Naive thymus-derived CD4-positive, alpha-beta T cell (primary cell): Measurements from ENCODE around the gene GTF3C4. TPM values are rescaled to one million over a fixed set of nuclear protein-coding genes. Genes with fewer than 3 reads are reported as not detected.

Source experiments
- ATAC-seq: fragments of 150-1000 bp; cut with Tn5 transposase; 2 replicates; pipeline ENCODE4 v1.10.0; 2021; ENCODE audit warnings: mild to moderate bottlenecking, moderate library complexity
- CTCF ChIA-PET: fragments of 350-600 bp; sonication (Branson Sonifier 250); formaldehyde crosslinking; loops from one replicate; lab custom pipeline; 2021; ENCODE audit warnings: antibody characterized with exemption; lab: Charles Lee
- POLR2A ChIA-PET: fragments of 350-600 bp; sonication (Branson Sonifier 250); formaldehyde crosslinking; loops from one replicate; lab custom pipeline; 2021; ENCODE audit warnings: antibody characterized with exemption, inconsistent platforms; lab: Charles Lee
- DNase-seq, 9 donors: peaks; one replicate each; pipeline versions ENCODE4 v3.0.0 to v3.0.0-alpha.2; 2020 to 2022; ENCODE audit warnings: mixed read lengths in 1 of 9
- H3K27ac ChIP-seq: one replicate; pipeline ENCODE4 v1.7.0; 2013; ENCODE audit warnings: mild to moderate bottlenecking, low read depth, low read length, moderate library complexity
- H3K27me3 ChIP-seq, 2 donors: one replicate each; pipeline ENCODE4 v1.7.0; 2013; ENCODE audit warnings: low read length in 2 of 2, mild to moderate bottlenecking in 2 of 2, moderate library complexity in 2 of 2; ENCODE audit not compliant: control insufficient read depth in 2 of 2, insufficient read depth in 2 of 2
- H3K36me3 ChIP-seq, 3 experiments: 1 replicate in 2 of 3; 2 replicates in 1 of 3; pipeline ENCODE4 v1.7.0; 2013; ENCODE audit warnings: low read length in 3 of 3, mild to moderate bottlenecking in 3 of 3, moderate library complexity in 1 of 3; ENCODE audit not compliant: insufficient read depth in 3 of 3, control insufficient read depth in 2 of 3
- H3K4me1 ChIP-seq, 2 donors: one replicate each; pipeline ENCODE4 v1.7.0; 2013; ENCODE audit warnings: low read length in 2 of 2, mild to moderate bottlenecking in 2 of 2, moderate library complexity in 1 of 2; ENCODE audit not compliant: control insufficient read depth in 2 of 2, insufficient read depth in 2 of 2
- H3K4me3 ChIP-seq: 2 replicates; pipeline ENCODE4 v1.7.0; 2013; ENCODE audit warnings: mild to moderate bottlenecking, low read length
- H3K9me3 ChIP-seq, 3 experiments: 1 replicate in 2 of 3; 2 replicates in 1 of 3; pipeline ENCODE4 v1.7.0; 2013; ENCODE audit warnings: low read length in 3 of 3; ENCODE audit not compliant: control insufficient read depth in 2 of 3
- H3K27ac Mint-ChIP-seq, 9 donors: one replicate each; pipeline ENCODE4 v1.8.0; 2020 to 2022; ENCODE audit warnings: mixed read lengths in 9 of 9, mild to moderate bottlenecking in 8 of 9, moderate library complexity in 5 of 9, inconsistent platforms in 2 of 9
- H3K27me3 Mint-ChIP-seq, 5 donors: one replicate each; pipeline ENCODE4 v1.8.0; 2021 to 2022; ENCODE audit warnings: mixed read lengths in 5 of 5, mild to moderate bottlenecking in 1 of 5
- H3K36me3 Mint-ChIP-seq, 5 donors: one replicate each; pipeline ENCODE4 v1.8.0; 2020 to 2022; ENCODE audit warnings: mixed read lengths in 5 of 5, mild to moderate bottlenecking in 3 of 5, inconsistent platforms in 1 of 5
- H3K4me1 Mint-ChIP-seq, 7 donors: one replicate each; pipeline ENCODE4 v1.8.0; 2020 to 2022; ENCODE audit warnings: mixed read lengths in 7 of 7, mild to moderate bottlenecking in 3 of 7, inconsistent platforms in 1 of 7
- H3K4me3 Mint-ChIP-seq, 10 donors: one replicate each; pipeline ENCODE4 v1.8.0; 2020 to 2022; ENCODE audit warnings: mild to moderate bottlenecking in 10 of 10, mixed read lengths in 10 of 10, moderate library complexity in 6 of 10, inconsistent platforms in 2 of 10
- H3K9me3 Mint-ChIP-seq, 11 donors: one replicate each; pipeline ENCODE4 v1.8.0; 2020 to 2022; ENCODE audit warnings: mixed read lengths in 11 of 11, mild to moderate bottlenecking in 4 of 11, inconsistent platforms in 1 of 11, moderate library complexity in 1 of 11
- intact Hi-C, 2 donors: fragments of 100-400 bp; cut with micrococcal nuclease; formaldehyde crosslinking; loops; one replicate each; pipeline ENCODE4 v1.15.1; 2023
- polyA plus RNA-seq, 2 donors: library from polyadenylated mRNA; unstranded; fragments of 300-500 nt; fragmentation: Illumina TruSeq; gene quantifications; one replicate each; pipeline ENCODE4 v1.2.3, GENCODE V29; 2021
- total RNA-seq, 6 experiments: library from RNA in 5 of 6; stranded (reverse) in 5 of 6; gene quantifications; 1 replicate in 5 of 6; 2 replicates in 1 of 6; pipeline ENCODE4 v1.2.3 and lab custom pipeline; 2021 to 2026

Gene GTF3C4
- total and polyA plus RNA-seq, 7 experiments from 2014 or later: 3.6 to 16.7 (median 12.8) TPM

DNA sequence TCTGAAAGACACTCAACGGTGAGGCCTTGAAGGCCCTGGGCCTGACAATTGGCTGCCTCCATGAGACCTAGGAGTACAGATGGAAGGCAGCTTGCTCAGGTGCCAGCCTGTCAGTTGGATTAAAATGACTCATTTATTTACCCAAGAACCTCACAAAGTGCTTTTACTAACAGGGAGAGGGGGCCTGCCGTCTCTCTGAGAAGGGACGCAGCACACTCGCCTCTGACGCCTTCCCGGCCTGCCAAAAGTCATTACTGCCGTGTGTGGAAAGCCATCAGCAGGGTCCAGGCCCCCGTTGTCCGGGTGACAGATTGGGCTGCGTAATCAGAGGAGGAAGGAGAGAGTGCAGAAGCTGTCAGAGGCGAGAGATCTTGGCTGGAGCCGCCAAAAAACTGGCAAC, 32.9 kb upstream of the GTF3C4 start:
- Mint-ChIP-seq H3K4me1 (peaks cover 0 to 3% (median 0%) of the 10 kb centered on the region in 7 donors), H3K27ac (no peak overlapping the region), H3K36me3 (peaks cover 2 to 70% (median 30%) of the 10 kb centered on the region in 5 donors), H3K27me3 (no peaks in the 10 kb centered on the region), H3K9me3 (no peaks in the 10 kb centered on the region), H3K4me3 (no peak overlapping the region)
- DNase-seq (no peak), ATAC-seq (no peak)
- Histone ChIP-seq H3K4me3 (no peak overlapping the region), H3K36me3 (peaks cover 12 to 82% (median 20%) of the 10 kb centered on the region in 3 experiments), H3K27me3 (no peaks in the 10 kb centered on the region), H3K9me3 (no peaks in the 10 kb centered on the region), H3K4me1 (no peaks in the 10 kb centered on the region), H3K27ac (no peak overlapping the region)
- intact Hi-C loops: no loop called here
- ChIA-PET CTCF (no interaction called here), POLR2A (no interaction called here)

DNA sequence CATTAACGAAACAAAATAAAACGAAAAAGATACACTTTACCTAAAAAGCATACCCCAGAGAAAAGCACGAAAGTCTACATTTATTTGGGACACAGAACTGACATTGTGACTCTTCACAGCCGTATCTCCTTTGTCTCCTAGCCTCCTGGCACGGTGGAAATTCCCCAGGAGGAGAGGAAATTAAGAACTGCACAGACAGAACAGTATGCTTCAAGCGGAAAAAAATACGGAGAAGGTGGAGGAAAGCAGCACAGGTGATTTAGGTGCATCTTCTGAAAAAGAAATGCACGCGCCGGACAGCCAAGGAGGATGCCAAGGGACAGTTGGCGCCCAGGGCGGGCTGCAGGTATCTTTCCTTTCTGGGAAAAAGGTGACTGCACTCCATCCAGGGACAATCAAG, 32.5 kb upstream of the GTF3C4 start:
- no peaks in the 10 kb centered on the region for H3K27me3 Mint-ChIP-seq
- H3K4me1 Mint-ChIP-seq: peaks cover 0 to 2% (median 0%) of the 10 kb centered on the region in 7 donors
- Histone ChIP-seq H3K4me3 (no peak overlapping the region), H3K27me3 (no peaks in the 10 kb centered on the region), H3K27ac (no peak overlapping the region), H3K4me1 (no peaks in the 10 kb centered on the region), H3K36me3 (peaks cover 10 to 84% (median 20%) of the 10 kb centered on the region in 3 experiments), H3K9me3 (no peaks in the 10 kb centered on the region)
- intact Hi-C loops: no loop called here
- DNase-seq: no peak
- no peak overlapping the region for H3K4me3 Mint-ChIP-seq
- peaks cover 1 to 68% (median 30%) of the 10 kb centered on the region in 5 donors for H3K36me3 Mint-ChIP-seq
- ChIA-PET POLR2A (no interaction called here), CTCF (no interaction called here)
- ATAC-seq: no peak
- H3K27ac Mint-ChIP-seq: no peak overlapping the region
- no peaks in the 10 kb centered on the region for H3K9me3 Mint-ChIP-seq

DNA sequence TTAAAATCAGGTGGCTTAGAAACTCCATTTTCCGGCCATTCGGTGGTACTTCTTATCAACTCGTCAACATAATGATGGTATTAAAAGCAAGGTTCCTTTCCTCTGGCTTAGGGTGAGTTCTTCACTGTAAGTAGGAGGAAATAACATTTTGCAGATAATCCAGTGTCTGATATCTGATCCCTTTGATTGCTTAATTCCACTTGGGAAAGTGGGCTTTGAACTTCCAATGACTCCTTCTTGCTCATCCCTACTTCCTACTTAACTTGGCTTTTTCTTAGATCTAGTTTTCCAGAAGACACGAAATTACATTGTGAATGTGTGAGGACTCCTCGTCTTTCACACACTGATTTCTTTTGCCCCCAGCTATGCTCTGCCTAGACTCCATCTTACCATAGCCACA, 32.0 kb upstream of the GTF3C4 start:
- peaks cover 8 to 84% (median 20%) of the 10 kb centered on the region in 3 experiments for H3K36me3 ChIP-seq
- no peaks in the 10 kb centered on the region for H3K27me3 Mint-ChIP-seq

GRCh38 chr9:132639322-132639721, 30.9 kb upstream of the GTF3C4 start:
- no peak overlapping the region for H3K4me3 ChIP-seq
- Mint-ChIP-seq H3K4me3 (no peak overlapping the region), H3K27me3 (no peaks in the 10 kb centered on the region), H3K36me3 (peaks cover 3 to 70% (median 35%) of the 10 kb centered on the region in 5 donors), H3K9me3 (no peaks in the 10 kb centered on the region), H3K4me1 (no peaks in the 10 kb centered on the region), H3K27ac (no peak overlapping the region)
- no peaks in the 10 kb centered on the region for H3K27me3 ChIP-seq
- POLR2A ChIA-PET: no interaction called here
- DNase-seq (no peak), ATAC-seq (no peak)
- H3K27ac ChIP-seq: no peak overlapping the region
- H3K4me1 ChIP-seq: no peaks in the 10 kb centered on the region
- CTCF ChIA-PET: no interaction called here
- H3K36me3 ChIP-seq: peaks cover 8 to 88% (median 22%) of the 10 kb centered on the region in 3 experiments
- H3K9me3 ChIP-seq: no peaks in the 10 kb centered on the region
- intact Hi-C loops: no loop called here

More for the DNA sequence above, 32.0 kb upstream of the GTF3C4 start:
- H3K4me1 Mint-ChIP-seq: no peaks in the 10 kb centered on the region
- no peak overlapping the region for H3K4me3 Mint-ChIP-seq
- Histone ChIP-seq H3K27me3 (no peaks in the 10 kb centered on the region), H3K9me3 (no peaks in the 10 kb centered on the region), H3K4me1 (no peaks in the 10 kb centered on the region), H3K4me3 (no peak overlapping the region), H3K27ac (no peak overlapping the region)
- DNase-seq (no peak), ATAC-seq (no peak)
- intact Hi-C loops: no loop called here
- ChIA-PET POLR2A (no interaction called here), CTCF (no interaction called here)
- no peaks in the 10 kb centered on the region for H3K9me3 Mint-ChIP-seq
- no peak overlapping the region for H3K27ac Mint-ChIP-seq
- H3K36me3 Mint-ChIP-seq: peaks cover under 1 to 68% (median 30%) of the 10 kb centered on the region in 5 donors

- no peak overlapping the region for H3K27ac Mint-ChIP-seq
- Histone ChIP-seq H3K27ac (no peak overlapping the region), H3K36me3 (peaks cover 10 to 98% (median 34%) of the 10 kb centered on the region in 3 experiments), H3K4me1 (no peaks in the 10 kb centered on the region), H3K9me3 (no peaks in the 10 kb centered on the region), H3K27me3 (no peaks in the 10 kb centered on the region), H3K4me3 (no peak overlapping the region)
- no peaks in the 10 kb centered on the region for H3K9me3 Mint-ChIP-seq
- peaks cover 8 to 83% (median 48%) of the 10 kb centered on the region in 5 donors for H3K36me3 Mint-ChIP-seq
- no peaks in the 10 kb centered on the region for H3K4me1 Mint-ChIP-seq
- no peaks in the 10 kb centered on the region for H3K27me3 Mint-ChIP-seq
- CTCF ChIA-PET: no interaction called here
- POLR2A ChIA-PET: interaction anchor here (1.1 kb wide), 1 partner anchor 237 kb away, joined by 3 read pairs; no protein-coding TSS in a partner anchor
- intact Hi-C loops: no loop called here
- H3K4me3 Mint-ChIP-seq: no peak overlapping the region
- no peak for ATAC-seq
- no peak for DNase-seq
Observed at GRCh38 chr9:132641216-132641615, 29.0 kb upstream of the GTF3C4 start.

DNA sequence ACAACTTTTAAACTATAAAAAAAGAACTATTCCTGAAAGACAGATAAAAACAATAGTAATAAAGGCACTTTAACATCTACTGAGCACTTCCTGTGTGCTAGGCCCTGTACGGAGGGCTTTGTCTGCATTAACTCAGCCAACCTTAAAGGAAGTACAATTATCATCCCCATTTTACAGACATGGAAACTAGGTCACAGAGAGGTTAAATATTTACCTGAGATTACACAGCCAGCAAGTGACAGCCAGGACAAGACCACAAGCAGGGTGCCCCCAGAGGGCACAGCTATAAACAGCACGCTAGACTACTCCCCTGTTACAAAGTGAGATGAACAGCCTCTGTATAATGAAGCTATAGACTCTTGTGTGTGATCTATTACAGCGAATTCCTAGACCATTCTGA, 26.0 kb upstream of the GTF3C4 start:
- Mint-ChIP-seq H3K4me1 (no peaks in the 10 kb centered on the region), H3K27me3 (no peaks in the 10 kb centered on the region), H3K27ac (no peak overlapping the region), H3K9me3 (no peaks in the 10 kb centered on the region), H3K36me3 (peaks cover 8 to 83% (median 37%) of the 10 kb centered on the region in 5 donors), H3K4me3 (no peak overlapping the region)
- POLR2A ChIA-PET: no interaction called here
- Histone ChIP-seq H3K4me3 (no peak overlapping the region), H3K36me3 (peaks cover 21 to 98% (median 33%) of the 10 kb centered on the region in 3 experiments), H3K27me3 (no peaks in the 10 kb centered on the region), H3K4me1 (no peaks in the 10 kb centered on the region), H3K9me3 (no peaks in the 10 kb centered on the region), H3K27ac (no peak overlapping the region)
- intact Hi-C loops: no loop called here
- CTCF ChIA-PET: no interaction called here
- ATAC-seq (no peak), DNase-seq (no peak)

DNA sequence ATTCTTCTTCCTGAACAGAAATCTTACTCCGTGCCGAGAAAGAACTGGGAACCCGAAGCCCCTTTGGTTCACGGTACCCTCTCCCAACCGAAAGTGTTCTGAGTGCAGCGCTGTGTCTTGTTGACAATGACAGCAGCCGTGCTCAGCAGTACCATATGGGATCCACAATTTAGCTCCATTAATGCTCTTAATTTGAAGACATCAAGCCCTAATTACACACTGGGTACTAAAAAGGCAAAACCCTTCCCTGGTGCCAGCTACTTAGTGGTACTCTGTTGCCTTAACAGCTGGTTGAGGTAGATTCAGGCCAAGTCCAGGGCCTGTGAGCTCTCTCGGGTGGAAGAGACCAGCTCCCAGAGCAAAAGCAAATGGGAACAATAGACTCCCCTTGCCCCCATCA, 25.0 kb upstream of the GTF3C4 start:
- H3K27me3 Mint-ChIP-seq: no peaks in the 10 kb centered on the region
- H3K9me3 ChIP-seq: no peaks in the 10 kb centered on the region
- H3K27ac Mint-ChIP-seq: no peak overlapping the region
- peaks cover 10 to 80% (median 35%) of the 10 kb centered on the region in 5 donors for H3K36me3 Mint-ChIP-seq
- H3K4me3 Mint-ChIP-seq: no peak overlapping the region
- no peak overlapping the region for H3K27ac ChIP-seq
- no peaks in the 10 kb centered on the region for H3K4me1 Mint-ChIP-seq
- intact Hi-C loops: no loop called here
- no peaks in the 10 kb centered on the region for H3K27me3 ChIP-seq
- H3K4me1 ChIP-seq: no peaks in the 10 kb centered on the region
- DNase-seq (no peak), ATAC-seq (no peak)
- H3K9me3 Mint-ChIP-seq: no peaks in the 10 kb centered on the region
- no peak overlapping the region for H3K4me3 ChIP-seq
- POLR2A ChIA-PET: no interaction called here
- H3K36me3 ChIP-seq: peaks cover 21 to 98% (median 37%) of the 10 kb centered on the region in 3 experiments
- CTCF ChIA-PET: no interaction called here
